KBM-7 (cell line): Measurements from ENCODE around the gene ETFB.
"Not testable (repeated sequence)": the region's sequence is repeated elsewhere in the genome, so short reads cannot be mapped to it uniquely, and the experiment has no call there.

Experiments
- DNase-seq: peaks from one replicate; pipeline ENCODE4 v3.0.0-alpha.2; 2015
- in situ Hi-C: fragments of 300-500 bp; cut with MboI; formaldehyde crosslinking; loops from 2 replicates; pipeline ENCODE4 v1.14.3; 2020; ENCODE audit warnings: low sequenced_read_pairs, low pct_unique_long_range_greater_than_20kb, mixed read lengths

The ETFB gene

DNA sequence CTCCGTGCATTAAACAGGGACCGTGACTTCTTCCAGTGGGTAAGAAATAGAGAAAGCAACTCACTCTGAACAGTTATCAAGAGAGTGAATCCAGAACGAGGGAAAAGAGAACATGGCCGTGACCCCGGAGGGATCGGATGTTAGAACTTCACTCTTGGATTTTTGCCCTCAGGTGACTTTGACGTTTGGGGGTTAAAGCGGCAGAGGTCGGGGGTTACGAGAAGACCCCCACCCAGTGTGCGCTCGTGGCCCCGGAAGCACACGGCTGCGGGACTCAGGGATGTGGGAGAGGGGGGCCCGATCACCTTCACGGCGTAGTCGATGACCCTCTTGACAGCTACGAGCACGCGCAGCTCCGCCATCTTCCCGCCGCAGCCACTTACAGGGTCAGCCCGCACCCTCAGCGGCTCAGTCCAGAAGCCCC lies at the start of gene ETFB:
ETFB (minus strand) TSS at position 424 of the 424 bp plus-strand sequence; CDS start at position 362, 62 bp downstream.
- in situ Hi-C loops, result no loop called here
- DNase-seq, result no peak

DNA sequence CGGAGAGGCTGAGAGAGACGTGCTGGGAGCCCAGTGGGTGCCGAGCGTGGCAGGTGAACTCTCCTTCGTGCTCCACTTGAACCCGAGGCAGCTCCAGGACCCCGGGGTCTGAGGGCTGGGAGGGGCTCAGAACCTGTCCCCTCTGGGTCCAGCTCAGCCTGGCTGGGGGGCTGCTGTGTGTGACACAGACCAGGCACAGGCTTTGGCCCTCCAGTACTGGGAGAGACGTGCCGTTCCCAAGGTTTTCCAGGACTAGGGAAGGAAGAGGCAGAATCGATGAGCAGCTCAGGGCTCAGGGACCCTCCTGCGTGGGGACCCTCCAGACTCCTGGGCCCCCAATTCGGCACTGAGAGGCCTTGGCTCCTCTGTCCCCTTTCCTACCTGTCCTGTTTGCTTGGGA lies 49.0 kb upstream of the ETFB start:
- in situ Hi-C loops, result no loop called here
- no peak for DNase-seq

DNA sequence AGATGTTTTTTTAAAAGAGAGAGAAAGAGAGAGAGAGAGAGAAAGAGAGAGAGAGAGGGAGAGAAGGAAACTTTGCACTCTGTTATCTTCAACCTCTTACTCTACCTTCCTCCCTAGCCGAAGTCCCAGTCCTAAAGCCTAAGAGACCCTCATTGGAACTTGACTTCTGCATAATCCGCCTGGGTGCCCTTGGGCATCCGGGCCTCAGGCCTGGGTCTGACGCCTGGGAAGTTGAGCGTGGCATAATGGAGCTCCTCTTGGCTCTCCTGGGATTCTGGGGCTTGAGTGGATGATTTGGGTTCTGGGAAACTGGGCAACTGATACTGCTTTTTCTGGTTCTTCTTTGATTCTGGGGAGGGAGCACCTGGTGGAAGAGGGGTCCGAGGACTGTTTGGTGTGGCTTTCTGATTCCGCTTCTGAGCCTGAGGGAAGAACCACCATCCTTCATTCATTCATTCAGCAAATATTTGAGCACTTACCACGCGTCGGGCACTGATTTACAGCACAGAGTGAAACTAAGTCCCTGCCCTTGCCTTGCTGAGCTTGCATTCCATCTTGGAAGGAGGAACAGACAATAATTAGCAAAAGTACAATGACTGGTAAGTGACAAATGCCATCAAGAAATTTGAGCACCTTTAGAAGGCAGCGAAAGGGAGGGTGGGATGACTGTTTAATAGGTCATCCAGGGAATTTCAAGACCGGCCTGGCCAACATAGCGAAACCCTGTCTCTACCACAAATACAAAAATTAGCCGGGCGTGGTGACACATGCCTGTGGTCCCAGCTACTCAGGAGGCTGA lies 45.0 kb upstream of the ETFB start:
- in situ Hi-C loops, result no loop called here
- no peak for DNase-seq

DNA sequence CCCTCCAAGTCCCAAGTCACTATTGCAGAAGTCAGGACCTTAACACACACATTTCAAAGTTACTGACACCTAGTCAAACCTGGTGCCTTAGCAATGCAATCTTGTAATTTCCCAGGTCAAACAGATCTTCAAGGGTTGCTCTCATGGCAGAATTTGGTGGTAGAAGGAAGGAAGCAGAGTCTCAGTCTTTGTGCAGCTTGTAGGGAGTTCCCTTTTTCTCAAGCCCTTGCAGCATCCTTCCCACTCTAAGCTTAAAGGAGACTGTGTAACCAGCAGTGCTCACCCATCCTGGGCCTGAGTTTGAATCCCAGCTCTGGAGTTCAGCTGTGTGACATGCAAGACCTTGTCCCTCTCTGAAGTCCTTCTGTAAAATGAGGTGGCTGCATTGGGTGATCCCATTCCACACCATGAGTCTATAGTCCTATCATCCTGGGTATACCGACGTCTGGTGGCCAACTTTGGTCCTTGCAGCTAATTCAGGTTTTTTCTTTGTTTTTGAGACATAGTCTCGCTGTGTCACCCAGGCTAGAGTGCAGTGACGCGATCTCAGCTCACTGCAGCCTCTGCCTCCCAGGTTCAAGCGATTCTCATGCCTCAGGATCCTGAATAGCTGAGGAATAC lies 41.4 kb upstream of the ETFB start:
- DNase-seq, result peak; percentile 83
- in situ Hi-C loops, result no loop called here

DNA sequence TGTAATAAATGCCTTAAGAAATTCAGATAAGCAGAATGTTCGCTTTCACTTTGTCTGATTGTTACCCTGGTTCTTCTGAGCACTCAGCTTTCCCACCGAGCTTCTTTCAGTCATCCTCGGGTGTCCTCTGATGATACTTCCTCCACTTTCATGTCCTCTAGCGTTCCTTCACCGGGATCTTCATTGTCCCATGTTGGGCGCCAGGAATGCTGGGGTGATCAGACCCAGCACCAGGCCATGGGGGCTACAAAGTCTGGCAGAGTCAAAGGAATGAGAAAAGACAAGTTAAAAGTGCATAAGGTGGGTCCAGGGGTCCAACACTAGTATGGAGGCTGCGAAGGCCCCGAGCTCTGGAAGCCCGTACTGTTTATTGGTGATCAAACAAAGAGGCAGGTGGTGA lies 35.9 kb upstream of the ETFB start:
- in situ Hi-C loops, result no loop called here
- no peak for DNase-seq

DNA sequence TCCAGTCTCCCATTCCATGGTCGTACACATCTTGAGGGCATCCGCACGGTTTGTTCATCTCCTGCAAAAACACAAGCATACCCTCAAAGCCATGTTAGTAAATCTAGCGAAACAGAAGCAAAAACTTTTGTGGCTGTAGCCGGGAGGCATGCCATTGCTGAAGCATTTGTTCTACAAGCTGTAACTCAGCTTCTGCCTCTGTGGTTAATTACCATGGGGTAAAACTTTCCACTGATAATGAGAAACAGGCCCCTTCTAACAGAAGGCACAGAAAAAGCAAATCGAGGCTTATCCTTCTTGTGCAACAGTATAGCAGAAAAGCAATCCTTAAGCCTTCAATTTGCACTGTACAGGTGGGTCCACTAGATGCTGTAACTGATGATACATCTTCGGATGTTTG lies 33.7 kb upstream of the ETFB start:
- in situ Hi-C loops, DNase-seq: not testable (repeated sequence)

DNA sequence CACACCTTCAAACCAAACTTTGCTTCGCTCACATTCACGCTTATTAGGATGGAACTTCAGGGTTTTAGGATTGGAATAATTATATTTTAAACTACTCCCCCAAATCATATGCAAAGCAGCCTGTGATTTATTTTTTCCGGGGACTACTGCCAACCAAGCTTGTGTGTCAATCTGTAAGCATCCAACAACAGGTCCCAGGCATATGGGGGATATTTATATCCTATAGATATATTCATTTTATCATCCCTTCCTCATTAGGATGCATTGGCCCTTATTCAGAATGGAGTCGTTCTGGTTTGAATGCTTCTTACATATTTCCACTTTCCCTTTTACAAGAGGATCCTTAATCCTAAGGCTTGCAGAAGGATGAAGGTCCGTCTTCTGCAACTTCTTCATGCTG lies 33.0 kb upstream of the ETFB start:
- in situ Hi-C loops, result no loop called here
- DNase-seq, result no peak

DNA sequence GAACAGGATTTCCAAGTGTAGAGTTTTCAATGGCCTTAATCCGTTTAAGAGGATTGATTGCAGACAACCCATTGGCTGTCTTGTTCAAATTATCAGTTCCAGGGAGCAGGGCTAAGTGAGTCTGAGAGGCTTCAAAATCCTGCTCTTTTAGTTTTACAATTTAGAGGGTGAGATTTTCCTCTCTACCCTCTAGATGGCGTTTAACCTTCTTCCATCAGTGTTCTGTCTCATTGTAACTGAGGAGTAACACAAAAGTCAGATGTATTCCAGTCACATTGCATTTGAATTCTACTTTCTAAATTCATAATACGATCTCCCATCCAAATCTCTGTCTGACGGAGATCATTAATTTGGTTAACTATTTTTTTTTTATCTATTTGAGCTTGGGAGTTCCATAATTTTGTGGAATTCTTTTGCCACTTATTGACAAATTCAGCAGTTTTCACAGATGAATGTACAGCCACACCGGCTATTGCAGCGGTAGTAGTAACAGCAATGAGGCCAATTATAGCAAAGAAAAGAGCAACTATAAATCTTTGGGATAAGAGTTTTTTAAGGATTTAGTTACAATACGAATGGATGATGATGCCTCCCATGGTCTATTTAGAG lies 32.0 kb upstream of the ETFB start:
- in situ Hi-C loops, result no loop called here
- DNase-seq, result peak; percentile 49

DNA sequence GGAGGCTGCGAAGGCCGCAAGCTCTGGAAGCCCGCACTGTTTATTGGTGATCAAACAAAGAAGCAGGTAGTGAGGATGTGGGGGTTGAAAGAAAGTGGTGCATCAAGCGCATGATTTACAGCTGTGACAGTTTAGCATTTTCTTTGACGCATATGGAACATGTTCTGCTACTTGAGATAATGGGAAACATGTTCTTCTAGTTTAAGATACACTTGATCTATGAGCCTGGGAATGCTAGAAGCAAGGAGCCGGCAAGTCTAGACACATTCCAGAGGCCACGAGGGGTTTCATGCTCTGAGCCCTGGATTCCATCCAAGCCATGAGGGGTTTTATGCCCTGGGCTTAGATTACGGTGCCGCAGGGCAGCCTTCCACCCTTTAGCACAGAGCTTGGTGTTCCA lies 31.3 kb upstream of the ETFB start:
- DNase-seq, in situ Hi-C loops: not testable (repeated sequence)

DNA sequence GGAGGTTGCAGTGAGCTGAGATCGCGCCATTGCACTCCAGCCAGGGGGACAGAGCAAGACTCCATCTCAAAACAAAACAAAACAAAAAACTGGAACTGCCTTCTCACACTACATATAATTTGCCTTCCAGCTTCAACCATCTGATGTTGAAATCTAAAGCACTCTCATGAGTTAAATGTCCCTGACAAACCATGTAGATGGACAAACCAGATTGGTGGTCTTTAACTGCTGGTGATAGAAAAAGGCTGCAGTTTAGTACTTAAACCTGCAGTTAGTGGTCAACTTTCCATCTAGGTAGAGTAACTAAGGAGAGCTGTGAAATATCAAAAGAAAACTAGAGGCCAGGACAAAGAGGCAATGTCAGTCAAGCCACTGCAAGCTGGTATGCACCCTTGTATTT lies 30.0 kb upstream of the ETFB start:
- in situ Hi-C loops, result no loop called here
- no peak for DNase-seq

DNA sequence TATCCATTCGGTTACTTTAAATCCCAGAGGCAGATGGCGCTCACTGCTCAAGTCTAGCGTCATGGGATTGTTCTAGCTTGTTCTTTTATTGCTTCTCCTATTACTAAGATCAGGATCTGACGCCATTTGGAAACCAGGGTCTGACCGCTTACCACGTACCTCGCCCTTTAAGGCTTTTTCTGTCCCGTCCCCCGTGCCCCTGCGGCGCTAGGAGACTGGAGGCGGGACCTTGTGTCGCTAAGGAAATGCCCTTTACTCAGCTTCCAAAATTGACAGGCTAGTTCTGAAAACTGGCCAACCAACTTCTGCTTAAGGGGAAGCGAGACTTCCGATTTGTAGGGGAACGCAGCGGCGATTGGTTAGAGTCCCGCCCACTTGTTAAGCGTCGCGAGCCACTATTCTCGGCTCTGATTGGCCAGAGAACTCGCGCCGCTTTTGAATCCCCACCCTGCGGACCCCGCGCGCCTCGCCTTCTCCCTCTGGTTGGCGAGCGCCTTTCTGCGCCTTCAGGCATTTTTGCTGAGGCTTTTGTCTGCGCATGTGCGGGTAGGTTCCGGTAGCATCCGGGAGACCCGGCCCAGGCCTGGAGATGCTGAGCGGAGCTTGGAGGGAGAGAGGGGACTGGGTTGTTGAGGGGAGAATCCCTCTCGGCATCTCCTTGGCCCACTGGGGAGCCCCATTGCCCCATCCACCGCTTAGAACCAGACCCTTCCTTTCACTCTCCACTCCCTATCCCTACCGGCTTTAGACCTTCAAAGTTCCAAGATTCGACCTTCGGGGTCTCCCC lies 28.1 kb upstream of the ETFB start:
- in situ Hi-C loops, result no loop called here
- peak; percentile 99 for DNase-seq

DNA sequence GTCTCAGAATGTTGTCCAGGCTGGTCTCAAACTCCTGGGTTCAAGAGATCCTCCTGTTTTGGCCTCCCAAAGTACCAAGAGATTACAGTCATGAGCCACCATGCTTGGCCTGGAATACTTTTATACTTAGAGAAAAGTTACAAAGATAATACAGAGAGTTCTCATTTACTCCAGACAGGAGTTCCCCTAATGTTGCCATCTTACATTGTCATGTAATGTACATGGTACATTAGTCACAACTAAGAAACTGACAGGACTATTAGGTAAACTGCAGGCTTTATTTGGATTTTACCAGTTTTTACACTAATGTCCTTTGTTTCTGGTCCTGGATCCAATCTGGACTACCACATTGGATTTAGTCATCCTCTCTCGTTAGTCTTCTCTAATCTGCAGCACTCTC lies 26.5 kb upstream of the ETFB start:
- in situ Hi-C loops, result no loop called here
- DNase-seq, result no peak

DNA sequence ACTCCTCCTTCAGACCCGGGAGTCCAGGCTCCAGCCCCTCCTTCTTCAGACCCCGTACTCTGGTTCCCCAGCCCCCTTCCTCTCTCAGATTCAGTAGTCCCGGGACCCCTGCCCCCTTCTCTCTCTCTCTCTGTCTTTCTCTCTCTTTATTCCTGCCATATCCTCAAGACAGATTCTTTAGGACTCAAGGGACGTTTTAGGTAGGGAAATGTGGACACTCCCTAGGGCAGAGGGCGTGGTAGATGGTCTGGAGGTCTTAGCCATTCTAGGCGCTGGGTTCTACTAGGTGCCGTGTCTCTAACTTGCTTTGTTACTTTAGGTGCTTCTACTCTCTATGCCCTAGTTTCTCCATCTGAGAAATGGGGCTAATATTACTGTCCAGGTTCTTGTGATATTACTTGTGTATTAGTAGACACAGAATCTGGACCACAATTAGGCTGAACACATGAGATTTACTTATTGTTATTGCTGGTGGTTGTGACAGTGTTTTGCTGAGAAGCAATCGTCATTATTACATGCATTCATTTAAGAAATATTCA lies 25.0 kb upstream of the ETFB start:
- in situ Hi-C loops, result no loop called here
- DNase-seq, result no peak

DNA sequence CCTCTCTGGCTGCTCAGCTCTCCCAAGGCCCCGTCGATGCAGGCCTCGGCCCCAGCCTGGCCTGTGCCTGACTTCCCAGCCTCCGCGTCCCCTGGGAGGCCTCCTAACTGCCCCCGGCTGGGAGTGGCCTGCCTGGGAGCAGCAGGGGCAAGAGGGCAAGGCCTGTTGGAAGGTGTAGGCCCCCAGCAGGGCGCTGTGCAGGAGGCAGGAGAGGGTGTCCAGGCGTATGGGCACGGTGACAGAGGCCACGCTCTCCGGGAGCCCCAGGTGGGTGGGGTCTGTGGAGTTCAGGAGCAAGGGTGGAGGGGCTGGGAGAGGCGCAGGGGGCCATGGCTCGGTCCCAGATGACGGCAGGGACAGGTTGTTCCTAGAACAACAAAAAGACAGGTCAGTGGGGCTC lies 23.0 kb upstream of the ETFB start:
- in situ Hi-C loops, result no loop called here
- DNase-seq, result no peak

DNA sequence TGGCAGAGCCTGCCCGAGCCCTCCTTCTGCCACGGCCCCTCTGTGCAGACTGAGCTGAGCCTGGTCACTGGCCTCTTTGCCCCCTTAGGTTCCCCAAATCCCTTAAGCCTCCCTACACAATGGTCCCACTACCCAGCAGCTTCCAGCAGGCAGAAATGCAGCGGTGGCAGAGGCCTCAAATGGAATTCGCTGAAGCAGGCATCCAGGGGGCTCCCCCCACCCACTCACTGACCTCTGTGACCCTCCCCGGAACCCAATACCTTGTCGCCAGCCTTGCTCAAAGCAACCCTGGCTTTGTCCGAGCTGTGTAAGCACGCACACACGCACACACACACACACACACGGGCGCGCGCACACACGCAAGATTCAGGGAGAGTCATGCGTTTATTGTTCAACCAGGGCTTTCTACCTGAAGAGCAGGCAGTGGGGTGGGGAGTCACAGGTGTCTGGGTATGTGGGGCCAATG lies 21.8 kb upstream of the ETFB start, which contains the start of gene LIM2:
LIM2 (minus strand) TSS at position 51 of the 466 bp plus-strand sequence. CDS start 531 bp downstream, outside the sequence.
- in situ Hi-C loops, result no loop called here

DNA sequence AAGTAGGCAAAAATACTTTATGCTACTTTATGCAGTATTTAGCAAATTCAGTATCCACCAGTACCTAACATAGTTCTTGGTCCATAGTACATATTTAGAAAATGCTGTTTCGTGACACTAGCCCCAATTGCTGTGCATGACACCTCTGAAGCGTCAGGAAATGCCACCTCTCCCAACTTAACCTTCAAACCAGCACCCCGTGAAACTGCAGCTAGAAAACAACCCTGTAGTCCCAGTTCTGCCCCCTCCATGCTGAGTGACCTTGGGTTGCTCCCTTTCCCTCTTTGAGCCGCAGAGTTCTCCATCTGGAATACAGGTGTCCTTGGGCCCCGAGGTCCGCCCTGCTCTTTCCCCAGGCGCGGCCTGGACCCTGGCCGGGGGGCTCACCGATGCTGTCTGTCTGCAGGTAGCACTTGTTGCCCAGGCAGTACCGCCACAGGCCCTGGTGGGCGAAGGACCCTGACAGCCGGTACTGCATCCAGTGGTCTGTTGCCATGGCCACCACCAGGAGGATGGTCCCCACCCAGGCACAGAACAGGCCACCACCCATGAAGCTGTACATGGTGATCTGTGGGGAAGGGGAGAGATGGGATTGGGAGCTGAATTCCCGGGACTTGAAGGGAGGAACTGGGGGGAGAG lies 20.8 kb upstream of the ETFB start:
- in situ Hi-C loops, result no loop called here
- DNase-seq, result no peak

More for the DNA sequence above, 21.8 kb upstream of the ETFB start, which contains the start of gene LIM2:
- DNase-seq, result no peak

DNA sequence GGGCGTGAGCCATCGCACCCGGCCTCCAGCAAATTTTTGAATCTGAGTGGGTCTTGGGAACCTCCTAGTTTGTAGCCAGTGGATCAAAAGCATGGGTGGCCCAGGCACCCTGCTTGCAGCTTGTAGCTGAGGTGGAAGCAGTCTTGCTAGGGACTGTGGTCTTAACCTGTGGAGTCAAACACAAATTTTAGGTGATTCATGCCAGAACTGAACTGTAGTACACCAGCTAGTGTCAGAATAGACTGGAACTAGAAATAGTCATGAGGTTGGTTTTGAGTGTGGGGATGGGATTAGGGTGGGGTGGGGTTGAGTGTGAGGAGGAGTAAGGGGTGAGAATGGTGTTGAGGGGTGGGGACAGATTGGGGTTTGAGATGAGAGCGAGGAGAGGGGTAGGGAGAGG lies 15.8 kb upstream of the ETFB start:
- DNase-seq, result no peak
- in situ Hi-C loops, result no loop called here

DNA sequence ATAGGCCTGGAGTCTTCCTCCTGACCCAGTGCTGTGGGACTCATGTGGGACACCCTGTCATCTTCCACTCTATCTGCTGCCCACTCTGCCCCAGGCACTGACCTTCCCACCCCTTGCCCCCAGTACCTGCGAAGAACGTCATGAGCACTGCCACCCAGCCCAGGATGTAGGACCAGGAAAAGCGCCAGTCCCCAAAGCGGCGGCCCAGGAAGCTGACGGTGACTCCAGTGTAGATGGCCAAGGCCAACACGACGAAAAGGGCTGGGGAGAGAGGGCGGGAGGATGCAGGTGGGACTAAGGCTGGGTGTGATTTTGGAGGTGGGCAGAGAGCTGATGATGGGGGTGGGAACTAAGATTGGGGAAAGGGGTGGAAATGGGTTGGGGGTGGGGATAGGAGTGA lies 14.2 kb upstream of the ETFB start:
- DNase-seq, result no peak
- in situ Hi-C loops, result no loop called here

DNA sequence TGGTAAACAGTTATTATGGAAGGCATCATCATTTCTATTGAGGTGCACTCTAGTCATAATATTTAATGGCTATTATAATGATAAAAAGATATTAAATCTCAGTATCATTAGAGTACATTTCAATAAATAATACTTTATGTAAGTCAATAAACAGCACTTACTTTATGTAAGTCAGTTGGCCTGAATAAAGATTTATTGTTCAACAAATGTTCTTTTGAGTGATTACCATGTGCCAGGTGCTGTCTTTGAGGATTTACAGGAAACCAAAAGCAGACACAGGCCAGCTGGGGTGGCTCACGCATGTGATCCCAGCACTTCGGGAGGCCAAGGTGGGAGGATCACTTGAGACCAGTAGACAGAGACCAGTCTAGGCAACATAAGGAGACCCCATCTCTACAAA lies 11.2 kb upstream of the ETFB start:
- DNase-seq, result no peak
- in situ Hi-C loops, result no loop called here
